Activated naive CD4-positive, alpha-beta T cell treated with anti-CD3 and anti-CD28 coated beads, Interleukin-2, amount 50 U/mL, for 72 hours (primary cell): ENCODE data around the gene GMEB2. TPM values are rescaled to one million over a fixed set of nuclear protein-coding genes. Genes with fewer than 3 reads are reported as not detected.
A peak's percentile ranks its signal among the peaks of the same experiment; 100 is the strongest.
"Not testable (repeated sequence)": the region's sequence is repeated elsewhere in the genome, so short reads cannot be mapped to it uniquely, and the experiment has no call there.

Experiments
- ATAC-seq, 2 donors: fragments of 150-1000 bp; cut with Tn5 transposase; 2 replicates each; pipeline ENCODE4 v1.10.0; 2021; ENCODE audit warnings: mild to moderate bottlenecking in 2 of 2, moderate library complexity in 2 of 2
- DNase-seq, 2 donors: peaks; one replicate each; pipeline ENCODE4 v3.0.0; 2021 to 2022; ENCODE audit warnings: low spot score in 2 of 2
- H3K27ac Mint-ChIP-seq, 2 donors: one replicate each; pipeline ENCODE4 v1.8.0; 2022; ENCODE audit warnings: mild to moderate bottlenecking in 2 of 2, mixed read lengths in 2 of 2
- H3K36me3 Mint-ChIP-seq, 2 donors: one replicate each; pipeline ENCODE4 v1.8.0; 2022; ENCODE audit warnings: mixed read lengths in 2 of 2
- H3K9me3 Mint-ChIP-seq, 2 donors: one replicate each; pipeline ENCODE4 v1.8.0; 2022; ENCODE audit warnings: mixed read lengths in 2 of 2
- total RNA-seq, 2 donors: library from RNA; stranded (reverse); gene quantifications; one replicate each; pipeline ENCODE4 v1.2.3, GENCODE V29; 2022

The GMEB2 gene, protein sequence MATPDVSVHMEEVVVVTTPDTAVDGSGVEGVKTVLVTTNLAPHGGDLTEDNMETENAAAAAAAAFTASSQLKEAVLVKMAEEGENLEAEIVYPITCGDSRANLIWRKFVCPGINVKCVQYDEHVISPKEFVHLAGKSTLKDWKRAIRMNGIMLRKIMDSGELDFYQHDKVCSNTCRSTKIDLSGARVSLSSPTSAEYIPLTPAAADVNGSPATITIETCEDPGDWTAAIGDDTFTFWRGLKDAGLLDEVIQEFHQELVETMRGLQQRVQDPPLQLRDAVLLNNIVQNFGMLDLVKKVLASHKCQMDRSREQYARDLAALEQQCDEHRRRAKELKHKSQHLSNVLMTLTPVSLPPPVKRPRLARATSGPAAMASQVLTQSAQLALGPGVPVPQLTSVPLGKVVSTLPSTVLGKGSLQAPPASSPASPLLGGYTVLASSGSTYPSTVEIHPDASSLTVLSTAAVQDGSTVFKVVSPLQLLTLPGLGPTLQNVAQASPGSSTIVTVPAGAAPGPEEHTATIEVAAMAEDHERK
- 10 to 100 TPM; 11.3 to 24.0 TPM for total RNA-seq

DNA sequence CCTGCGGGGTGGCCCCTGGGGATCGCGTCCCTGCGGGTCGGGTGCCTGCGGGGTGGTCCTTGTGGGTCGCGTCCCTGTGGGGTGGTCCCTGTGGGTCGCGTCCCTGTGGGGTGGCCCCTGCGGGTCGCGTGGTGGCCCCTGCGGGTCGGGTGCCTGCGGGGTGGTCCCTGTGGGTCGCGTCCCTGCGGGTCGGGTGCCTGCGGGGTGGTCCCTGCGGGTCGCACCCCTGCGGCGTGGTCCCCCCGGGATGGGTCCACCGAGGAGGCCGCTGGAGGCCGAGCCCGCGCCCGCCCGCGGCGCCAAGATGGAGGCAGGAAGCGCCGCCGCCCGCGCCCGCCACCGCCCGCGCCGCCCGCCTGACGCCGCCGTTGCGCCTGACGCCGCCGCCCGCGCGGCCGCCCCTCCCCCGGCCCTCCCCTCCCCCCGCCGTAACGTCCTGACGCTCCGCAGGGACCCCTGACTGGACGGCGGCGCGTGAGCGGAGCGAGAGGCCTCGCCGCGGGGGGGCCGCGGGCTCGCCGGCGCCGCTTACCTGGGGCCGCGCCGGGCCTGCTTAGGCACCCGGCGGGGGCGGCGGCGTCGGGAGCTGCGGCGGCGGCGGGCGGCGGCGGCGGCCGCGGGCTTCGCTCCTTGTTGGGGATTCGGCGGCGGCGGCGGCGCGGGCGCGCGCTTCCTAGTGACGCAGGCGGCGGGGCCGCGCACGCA is at the start of gene GMEB2:
TSS of gene GMEB2 (minus strand) at position 678 of the 705 bp plus-strand sequence. CDS start 7,704 bp downstream, outside the sequence.
- DNase-seq (peak; percentile 68 to 69), ATAC-seq (peak; percentile 48 to 68)
- Mint-ChIP-seq H3K27ac (peak within 1 kb of the TSS; percentile 82 to 93), H3K36me3 (peaks cover 9 to 16% of the 10 kb centered on the region in 2 donors), H3K9me3 (no peaks in the 10 kb centered on the region)

DNA sequence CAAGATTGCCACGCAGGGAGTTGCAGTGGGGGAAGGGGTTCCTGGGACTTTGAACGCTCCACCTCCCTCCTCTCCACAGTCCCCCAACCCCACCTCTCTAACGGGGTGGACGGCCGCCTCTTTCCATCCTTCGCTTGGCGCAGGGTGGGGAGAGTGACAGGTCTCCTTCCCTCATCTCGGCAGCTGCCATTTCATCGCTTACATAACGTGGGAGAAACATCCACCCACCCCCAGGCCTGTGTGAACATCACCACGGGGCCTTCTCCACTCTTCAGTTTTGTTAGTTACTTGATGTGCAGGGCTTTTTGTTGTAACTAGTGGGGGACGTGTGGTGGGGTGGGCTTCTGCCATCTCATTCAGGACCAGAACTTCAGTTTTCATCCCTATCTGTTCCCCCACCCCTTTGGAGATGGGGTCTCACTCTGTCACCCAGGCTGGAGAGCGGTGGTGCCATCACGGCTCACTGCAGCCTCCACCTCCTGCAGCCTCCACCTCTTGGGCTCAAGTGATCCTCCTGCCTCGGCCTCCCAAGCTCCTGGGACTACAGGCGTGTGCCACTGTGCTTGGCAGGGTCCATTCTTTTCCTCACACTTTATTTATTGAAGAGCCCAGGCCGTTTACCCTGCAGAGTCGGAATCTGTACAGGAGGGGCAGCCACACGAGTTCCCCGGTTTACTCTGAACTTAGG is 48.9 kb upstream of the GMEB2 start:
- DNase-seq (no peak), ATAC-seq (no peak)
- no peaks in the 10 kb centered on the region for H3K9me3 Mint-ChIP-seq
- no peak overlapping the region for H3K27ac Mint-ChIP-seq
- H3K36me3 Mint-ChIP-seq, result peaks cover 0 to 16% of the 10 kb centered on the region in 2 donors

DNA sequence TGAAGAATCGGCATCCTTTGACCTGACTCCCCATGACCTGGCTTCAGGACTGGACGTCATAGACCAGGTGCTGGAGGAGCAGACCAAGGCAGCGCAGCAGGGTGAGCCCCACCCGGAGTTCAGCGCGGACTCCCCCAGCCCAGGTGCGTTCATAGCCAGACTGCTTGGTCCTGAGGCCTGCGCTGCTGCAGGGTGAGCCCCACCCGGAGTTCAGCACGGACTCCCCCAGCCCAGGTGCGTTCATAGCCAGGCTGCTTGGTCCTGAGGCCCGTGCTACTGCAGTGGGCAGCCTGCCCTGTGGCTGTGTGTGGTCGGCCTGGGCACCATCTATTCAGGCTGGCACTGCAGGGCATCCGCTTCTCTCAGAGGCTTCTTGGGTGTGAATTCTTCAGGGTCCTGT is 47.0 kb upstream of the GMEB2 start:
- Mint-ChIP-seq H3K9me3 (no peaks in the 10 kb centered on the region), H3K36me3 (peaks cover 0 to 16% of the 10 kb centered on the region in 2 donors), H3K27ac (no peak overlapping the region)
- DNase-seq (no peak), ATAC-seq (no peak)

DNA sequence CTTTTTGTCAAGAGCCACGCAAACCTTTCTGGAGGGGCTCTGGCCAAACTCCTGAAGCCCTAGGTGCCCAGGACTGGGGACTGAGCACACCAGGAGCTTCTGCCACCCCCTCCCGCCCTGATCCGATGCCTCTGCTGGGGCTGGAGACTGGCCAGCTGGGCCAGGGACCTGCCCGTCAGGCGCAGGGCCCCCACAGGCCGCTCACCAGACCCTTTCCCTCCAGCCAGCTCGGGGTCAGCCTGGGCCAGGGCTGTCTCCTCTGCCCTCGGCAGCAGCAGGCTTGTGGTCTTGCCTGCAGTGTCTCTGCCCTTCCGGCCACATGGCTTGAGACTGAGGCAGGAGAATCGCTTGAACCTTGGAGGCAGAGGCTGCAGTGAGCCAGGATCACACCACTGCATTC is 45.8 kb upstream of the GMEB2 start:
- DNase-seq, result no peak
- ATAC-seq, result no peak
- Mint-ChIP-seq H3K27ac (no peak overlapping the region), H3K36me3 (peaks cover 0 to 15% of the 10 kb centered on the region in 2 donors), H3K9me3 (no peaks in the 10 kb centered on the region)

DNA sequence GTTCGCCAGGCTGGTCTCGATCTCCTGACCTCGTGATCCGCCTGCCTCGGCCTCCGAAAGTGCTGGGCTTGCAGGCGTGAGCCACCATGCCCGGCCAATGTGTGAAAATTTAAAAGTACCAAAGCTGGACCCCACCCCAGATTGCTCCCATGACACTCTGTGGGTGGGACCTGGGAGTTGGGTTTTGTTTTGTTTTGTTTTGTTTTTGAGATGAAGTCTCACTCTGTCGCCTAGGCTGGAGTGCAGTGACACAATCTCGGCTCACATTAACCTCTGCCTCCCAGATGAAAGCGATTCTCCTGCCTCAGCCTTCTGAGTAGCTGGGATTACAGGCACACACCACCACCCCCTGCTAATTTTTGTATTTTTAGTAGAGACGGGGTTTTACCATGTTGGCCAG is 44.8 kb upstream of the GMEB2 start:
- H3K27ac Mint-ChIP-seq, ATAC-seq, H3K9me3 Mint-ChIP-seq, DNase-seq: not testable (repeated sequence)
- peaks cover 0 to 15% of the 10 kb centered on the region in 2 donors for H3K36me3 Mint-ChIP-seq

DNA sequence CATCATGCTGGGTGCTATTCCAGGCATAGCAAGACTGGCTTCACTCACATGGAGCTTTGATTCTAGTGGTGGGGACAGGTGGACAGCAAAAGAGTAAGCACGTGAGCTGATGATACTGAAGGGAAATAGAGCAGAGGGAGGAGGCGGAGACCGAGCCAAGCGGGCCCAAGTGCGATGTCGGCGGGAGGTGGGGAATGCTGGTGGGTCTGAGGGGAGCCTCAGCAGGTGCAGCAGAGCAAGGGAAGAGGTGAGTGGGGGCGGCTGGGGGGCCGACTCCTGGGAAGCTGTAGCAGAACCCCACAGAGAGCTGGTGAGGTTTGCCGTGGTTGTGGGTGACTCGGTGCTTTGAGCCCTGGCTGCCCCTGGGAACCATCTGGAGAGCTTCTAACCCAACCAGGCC is 41.5 kb upstream of the GMEB2 start:
- H3K36me3 Mint-ChIP-seq, result peaks cover 0 to 6% of the 10 kb centered on the region in 2 donors
- H3K27ac Mint-ChIP-seq, result no peak overlapping the region
- no peak for DNase-seq
- no peaks in the 10 kb centered on the region for H3K9me3 Mint-ChIP-seq
- ATAC-seq, result no peak

DNA sequence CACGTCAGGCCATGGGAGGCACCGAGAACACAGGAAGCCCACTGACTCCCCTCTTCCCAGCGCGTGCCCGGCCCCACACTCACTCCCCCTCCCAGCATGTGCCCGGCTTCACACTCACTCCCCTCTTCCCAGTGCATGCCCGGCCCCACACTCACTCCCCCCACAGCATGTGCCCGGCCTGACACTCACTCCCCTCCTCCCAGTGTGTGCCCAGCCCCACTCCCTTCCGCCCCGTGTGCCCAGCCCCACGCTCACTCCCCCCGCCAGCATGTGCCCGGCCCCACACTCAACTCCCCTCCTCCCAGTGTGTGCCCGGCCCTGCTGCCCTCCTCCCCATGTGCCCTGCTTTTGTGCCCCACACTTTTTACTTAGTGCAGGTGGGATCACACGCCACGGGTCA is 41.0 kb upstream of the GMEB2 start:
- ATAC-seq (no peak), DNase-seq (no peak)
- Mint-ChIP-seq H3K27ac (no peak overlapping the region), H3K9me3 (no peaks in the 10 kb centered on the region), H3K36me3 (peaks cover 0 to 6% of the 10 kb centered on the region in 2 donors)

DNA sequence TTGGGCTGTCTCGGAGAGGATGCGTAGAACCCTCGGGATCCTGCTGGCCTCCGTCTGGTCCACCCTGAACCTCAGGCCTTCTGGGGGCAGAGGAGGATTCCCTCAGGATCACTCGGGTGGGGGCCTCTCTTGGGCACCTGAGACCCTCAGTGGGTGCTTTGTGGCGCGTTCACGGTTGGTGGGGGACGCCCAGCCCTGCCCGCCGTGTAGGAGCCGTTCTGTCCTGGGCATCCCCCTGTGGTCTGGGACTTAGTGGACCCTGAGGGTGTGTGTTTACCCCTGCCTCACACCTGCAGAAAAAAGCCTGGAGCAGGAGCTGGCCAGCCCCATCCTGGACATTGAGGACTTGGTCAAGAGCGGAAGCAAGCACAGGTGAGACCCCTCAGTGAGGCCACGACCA is 38.8 kb upstream of the GMEB2 start:
- Mint-ChIP-seq H3K36me3 (peaks cover 0 to 6% of the 10 kb centered on the region in 2 donors), H3K9me3 (no peaks in the 10 kb centered on the region), H3K27ac (no peak overlapping the region)
- no peak for DNase-seq
- no peak for ATAC-seq

DNA sequence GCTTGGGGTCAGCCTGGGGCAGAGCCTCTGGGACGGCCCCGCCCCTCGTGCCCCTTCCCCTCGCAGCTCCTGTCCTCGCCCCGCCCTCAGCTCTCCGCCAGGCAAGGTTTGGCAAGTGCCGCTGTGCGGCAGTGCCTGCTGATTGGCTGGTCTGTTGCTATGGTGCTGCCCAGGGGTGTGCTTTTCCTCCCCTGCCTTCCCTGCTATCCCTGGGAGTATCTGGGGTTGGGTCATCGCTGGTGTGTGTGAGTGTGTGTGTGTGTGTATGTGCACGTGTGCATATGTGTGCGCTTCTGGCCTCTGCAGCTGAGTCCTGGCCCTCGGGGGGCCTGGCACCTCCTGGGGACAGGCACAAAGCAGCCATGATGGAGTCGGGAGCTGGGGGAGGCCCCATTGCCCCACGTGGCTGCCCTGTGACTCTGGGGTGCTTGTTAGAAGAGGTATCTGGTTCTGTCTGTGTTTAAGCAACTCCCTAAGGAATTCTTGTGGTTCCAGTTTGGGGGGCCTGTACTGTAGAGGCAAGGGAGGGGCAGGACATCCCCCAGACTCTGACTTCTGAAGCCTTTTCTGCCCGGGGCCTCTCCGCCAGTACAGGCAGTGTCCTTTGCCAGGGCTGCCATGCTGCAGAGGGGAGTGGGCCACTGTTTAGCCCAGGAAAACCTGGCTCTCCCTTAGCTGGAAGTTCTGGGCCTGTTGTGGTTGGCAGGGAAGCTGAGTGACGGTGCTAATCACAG is 38.1 kb upstream of the GMEB2 start:
- no peaks in the 10 kb centered on the region for H3K9me3 Mint-ChIP-seq
- peaks cover 0 to 6% of the 10 kb centered on the region in 2 donors for H3K36me3 Mint-ChIP-seq
- DNase-seq (no peak), ATAC-seq (no peak)
- H3K27ac Mint-ChIP-seq, result peak overlapping the region in 1 of 2 donors; percentile 50

DNA sequence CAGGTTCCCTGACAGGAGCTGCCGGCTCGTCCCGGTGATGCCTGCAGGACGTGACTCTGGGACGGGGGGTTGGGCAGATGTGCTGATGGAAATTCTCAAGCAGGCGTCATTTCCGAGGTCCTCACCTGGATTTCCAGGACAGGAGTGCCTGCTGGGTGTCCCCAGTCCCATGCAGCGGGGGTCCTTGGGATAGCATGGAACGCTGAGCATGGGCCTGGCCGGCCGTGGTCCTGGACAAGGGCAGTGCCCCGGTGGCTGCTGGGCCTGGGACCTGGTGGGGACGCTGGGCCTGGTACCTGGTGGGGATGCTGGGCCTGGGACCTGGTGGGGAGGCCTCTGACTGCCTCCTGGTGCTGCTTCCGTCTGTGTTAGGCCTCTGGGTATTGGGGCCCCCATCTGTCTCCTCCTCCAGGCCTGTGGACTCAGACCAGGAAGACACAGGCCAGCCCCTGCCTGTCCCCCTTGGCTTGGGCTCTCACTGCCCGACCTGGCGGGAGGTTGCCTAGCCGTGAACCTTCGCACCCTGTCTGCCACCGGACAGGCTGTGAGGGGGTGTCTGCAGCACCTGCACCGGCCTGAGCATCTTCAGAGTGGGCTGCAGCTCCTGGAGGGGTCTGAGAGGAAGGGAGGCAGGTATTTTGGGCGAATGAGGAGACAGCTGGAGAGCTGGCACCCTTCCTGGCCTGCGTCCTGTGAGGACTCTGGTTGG is 37.4 kb upstream of the GMEB2 start:
- no peak overlapping the region for H3K27ac Mint-ChIP-seq
- DNase-seq (no peak), ATAC-seq (no peak)
- peaks cover 3 to 6% of the 10 kb centered on the region in 2 donors for H3K36me3 Mint-ChIP-seq
- no peaks in the 10 kb centered on the region for H3K9me3 Mint-ChIP-seq

DNA sequence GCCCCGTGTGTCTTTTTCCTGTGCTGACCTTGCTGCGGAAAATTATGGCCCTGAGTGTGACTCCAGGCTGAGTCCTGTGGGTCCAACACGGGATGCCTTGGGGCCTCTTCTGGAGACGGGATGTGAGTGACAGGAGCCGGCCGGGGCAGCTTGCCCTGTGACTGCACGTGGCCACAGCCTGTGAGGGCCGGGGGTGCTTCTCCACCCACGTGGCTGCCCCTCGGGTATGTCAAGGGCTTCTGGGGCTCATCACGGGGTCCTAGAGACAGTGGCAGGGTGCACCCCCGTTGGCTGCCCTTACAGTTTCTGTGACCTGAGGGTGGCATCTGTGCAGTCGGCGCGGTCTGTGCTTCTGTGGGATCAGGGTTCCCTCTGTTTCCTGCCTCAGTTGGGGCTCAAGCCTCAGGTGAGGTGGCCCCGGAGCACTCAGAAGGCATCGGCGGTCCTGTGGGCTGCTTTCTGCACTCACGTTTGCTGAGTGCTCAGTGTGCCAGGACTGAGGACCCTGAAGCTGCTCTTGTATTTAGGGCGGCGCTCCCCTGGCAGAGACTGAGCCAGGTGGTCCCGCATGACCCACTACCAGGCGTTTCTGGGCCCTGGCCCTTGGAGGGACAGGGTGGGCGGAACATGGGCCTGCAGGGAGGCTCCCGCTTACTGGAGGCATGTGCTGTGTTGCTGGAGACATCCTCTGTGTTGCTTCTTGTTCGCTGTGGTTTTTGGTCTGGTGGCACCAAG is 36.6 kb upstream of the GMEB2 start:
- Mint-ChIP-seq H3K9me3 (no peaks in the 10 kb centered on the region), H3K27ac (no peak overlapping the region), H3K36me3 (peaks cover 9 to 11% of the 10 kb centered on the region in 2 donors)
- ATAC-seq (no peak), DNase-seq (no peak)

DNA sequence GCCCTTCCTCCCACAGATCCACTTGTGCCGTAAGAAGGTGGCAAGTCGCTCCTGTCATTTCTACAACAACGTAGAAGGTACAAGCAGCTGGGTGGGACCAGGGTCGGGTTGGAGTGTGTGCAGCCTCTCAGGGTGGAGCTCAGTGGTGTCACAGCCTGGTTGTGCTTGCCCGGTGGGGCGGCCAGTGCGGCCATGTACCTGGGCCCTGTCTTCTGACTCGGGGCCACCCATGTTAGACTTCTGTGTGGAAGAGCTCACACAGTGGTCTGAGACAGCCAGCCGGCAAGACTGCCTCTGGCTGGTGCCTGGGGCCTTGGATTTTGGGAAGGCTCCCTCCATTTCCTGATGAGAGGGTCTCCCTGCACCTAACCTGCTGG is 35.9 kb upstream of the GMEB2 start:
- peaks cover 7 to 18% of the 10 kb centered on the region in 2 donors for H3K36me3 Mint-ChIP-seq

DNA sequence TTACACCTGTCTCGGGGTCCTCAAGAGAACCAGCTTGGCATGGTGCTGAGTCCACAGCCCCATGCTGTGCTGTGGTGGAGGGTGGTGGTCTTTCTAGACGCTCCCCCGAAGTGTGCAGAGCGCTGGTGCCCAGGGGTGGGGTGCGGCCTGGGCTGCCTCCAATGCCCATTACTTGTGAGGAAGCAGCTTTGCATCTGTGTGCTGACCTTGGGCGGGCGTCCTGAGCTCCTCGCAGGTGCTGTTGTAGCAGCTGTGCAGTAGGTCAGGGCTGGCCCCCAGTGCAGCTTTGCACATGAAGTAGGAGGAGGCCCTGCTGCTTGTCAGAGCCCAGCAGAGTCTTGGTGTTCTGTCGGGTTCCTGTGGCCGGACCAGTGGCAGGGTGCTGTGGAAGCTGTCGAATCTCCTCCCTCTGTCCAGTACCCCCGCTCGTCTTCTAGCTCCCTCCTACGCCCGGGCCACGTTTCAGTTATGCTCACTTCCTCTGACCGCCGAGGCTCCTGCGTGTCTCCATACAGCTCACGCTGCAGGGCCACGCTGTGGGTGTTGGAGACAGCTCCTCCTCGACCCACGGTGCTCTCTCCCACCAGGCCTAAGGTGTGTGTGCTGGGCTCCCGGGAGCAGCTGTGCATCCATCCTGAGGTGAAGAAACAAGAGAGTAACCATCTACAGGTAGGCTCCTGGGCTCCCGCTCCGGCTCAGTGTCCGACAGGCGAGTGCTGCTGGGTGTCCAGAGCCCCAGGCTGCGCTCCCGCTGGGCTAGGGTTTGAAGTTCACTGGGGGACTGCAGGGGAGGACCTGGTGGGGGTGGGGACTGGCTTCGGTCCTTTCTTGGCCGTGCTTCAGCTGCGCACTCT is 35.3 kb upstream of the GMEB2 start:
- Mint-ChIP-seq H3K9me3 (no peaks in the 10 kb centered on the region), H3K36me3 (peaks cover 7 to 22% of the 10 kb centered on the region in 2 donors), H3K27ac (peak overlapping the region in 1 of 2 donors; percentile 50)
- DNase-seq (no peak), ATAC-seq (no peak)

More for the DNA sequence above, 35.9 kb upstream of the GMEB2 start:
- ATAC-seq (no peak), DNase-seq (no peak)
- Mint-ChIP-seq H3K9me3 (no peaks in the 10 kb centered on the region), H3K27ac (no peak overlapping the region)

DNA sequence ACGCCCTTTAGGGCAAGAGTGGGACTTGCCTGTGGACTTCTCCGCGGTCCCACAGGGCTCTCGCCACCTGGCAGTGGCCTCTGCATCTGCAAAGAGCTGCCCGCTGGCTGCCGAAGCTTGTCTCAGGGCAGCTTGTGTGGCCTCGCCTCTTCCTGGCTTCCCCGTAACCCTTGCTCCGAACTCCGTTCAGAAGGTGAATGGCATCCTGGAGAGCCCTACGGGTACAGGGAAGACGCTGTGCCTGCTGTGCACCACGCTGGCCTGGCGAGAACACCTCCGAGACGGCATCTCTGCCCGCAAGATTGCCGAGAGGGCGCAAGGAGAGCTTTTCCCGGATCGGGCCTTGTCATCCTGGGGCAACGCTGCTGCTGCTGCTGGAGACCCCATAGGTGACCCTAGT is 34.2 kb upstream of the GMEB2 start:
- no peak for DNase-seq
- Mint-ChIP-seq H3K36me3 (peaks cover 7 to 22% of the 10 kb centered on the region in 2 donors), H3K27ac (no peak overlapping the region), H3K9me3 (no peaks in the 10 kb centered on the region)
- no peak for ATAC-seq
